GM21515 (cell line): ENCODE measurements around the gene DDX39B.
"Not testable (repeated sequence)": the region's sequence is repeated elsewhere in the genome, so short reads cannot be mapped to it uniquely, and the experiment has no call there.

Source experiments
- ATAC-seq: cut with Tn5 transposase; IDR thresholded peaks from one replicate; pipeline ENCODE4 v1.9.1; 2021; ENCODE audit not compliant: unreplicated experiment

The DDX39B gene

DNA sequence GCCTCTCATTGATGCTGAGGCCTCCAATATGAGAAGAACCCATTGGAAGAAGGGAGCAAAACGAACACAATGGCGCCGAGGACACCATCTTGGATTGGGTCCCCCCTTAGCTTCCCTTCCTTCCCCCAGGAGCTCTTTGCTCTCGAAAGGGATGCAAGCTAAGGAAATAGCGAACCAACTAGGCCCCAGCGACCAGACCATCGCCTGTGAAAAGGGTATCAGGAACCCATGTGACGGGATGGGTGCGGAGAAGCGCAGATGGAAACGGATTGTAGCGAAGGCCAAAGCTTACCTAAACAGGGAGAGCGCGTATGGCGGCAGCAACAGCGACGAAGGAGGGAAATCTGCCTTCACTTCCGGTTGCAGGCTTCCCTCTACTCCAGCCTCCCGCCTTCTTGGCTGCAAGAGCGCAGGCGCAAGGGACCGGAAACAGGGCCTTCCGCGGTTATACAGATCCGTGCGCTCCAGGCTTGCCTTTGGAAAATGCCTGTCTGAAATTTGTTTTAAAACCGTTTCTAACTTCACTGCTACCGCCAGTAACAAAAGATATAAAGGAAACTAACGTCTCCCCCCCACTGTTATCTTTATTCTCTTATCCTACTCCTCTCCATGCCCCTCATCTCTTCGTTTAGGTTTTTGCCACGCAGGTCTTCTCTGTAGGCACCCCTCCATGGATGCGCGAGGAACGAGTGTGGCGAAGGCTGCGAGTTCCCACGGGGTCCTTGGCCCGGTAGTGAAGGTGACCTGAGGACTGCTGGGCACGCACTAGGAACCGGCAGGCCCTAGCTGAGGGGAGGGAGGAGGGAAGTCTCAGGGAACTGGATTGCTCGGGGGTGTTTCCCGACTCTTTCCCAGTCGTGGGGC lies at the start of gene DDX39B:
TSS of gene DDX39B (minus strand) at position 346 of the 864 bp plus-strand sequence. CDS start 1,471 bp downstream, outside the sequence.
- ATAC-seq = peak; percentile 50

DNA sequence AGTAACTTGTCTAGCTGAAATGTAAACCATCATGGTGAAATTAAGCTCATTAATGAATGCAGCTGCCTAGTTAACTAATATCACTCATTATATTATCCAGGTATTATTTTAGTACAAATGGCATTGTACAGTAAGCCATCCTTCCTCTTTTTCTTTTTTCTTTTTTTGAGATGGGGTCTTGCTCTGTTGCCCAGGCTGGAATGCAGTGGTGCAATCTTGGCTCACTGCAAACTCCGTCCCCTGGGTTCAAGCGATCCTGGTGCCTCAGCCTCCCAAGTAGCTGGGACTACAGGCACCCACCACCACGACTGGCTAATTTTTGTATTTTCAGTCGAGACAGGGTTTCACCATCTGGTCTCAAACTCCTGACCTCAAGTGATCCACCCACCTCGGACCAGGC lies 48.9 kb upstream of the DDX39B start:
- ATAC-seq = not testable (repeated sequence)

DNA sequence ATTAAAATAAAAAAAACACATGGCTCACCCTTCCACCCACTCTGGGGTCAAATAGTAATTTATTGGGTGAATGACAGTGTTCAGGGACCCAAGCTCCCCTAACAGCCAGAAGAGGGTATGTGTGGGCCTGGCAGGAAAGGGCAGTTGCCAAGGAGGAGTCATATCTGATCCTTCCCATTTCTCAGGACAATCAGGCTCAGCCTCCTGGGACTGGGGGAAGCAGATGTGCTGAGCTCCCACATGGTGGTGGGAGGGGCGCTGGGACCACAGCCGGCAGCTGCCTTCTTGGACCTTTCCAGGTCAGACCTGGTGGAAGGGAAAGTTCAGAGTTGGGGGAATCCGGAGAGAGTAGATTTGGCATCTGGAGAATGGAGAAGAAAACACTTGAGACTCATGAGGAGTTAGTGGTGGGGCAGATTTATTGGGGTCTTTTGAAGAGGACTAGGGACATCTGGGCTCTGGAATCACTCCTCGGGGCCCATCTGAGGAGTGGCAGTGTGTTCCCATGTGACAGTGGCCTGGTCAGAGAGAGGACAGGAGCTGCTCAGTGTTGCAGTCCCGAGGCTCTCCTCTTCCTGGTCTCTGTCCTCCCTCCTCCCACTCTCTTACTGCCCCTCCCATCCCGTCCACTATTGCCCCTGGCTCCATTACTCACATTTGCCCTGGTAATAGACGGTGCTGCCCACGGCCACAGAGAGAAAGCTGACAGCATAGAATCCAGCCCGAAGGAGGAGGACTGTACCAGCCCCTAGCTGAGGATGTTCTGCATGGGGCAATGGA lies 47.3 kb upstream of the DDX39B start:
- ATAC-seq = no peak

DNA sequence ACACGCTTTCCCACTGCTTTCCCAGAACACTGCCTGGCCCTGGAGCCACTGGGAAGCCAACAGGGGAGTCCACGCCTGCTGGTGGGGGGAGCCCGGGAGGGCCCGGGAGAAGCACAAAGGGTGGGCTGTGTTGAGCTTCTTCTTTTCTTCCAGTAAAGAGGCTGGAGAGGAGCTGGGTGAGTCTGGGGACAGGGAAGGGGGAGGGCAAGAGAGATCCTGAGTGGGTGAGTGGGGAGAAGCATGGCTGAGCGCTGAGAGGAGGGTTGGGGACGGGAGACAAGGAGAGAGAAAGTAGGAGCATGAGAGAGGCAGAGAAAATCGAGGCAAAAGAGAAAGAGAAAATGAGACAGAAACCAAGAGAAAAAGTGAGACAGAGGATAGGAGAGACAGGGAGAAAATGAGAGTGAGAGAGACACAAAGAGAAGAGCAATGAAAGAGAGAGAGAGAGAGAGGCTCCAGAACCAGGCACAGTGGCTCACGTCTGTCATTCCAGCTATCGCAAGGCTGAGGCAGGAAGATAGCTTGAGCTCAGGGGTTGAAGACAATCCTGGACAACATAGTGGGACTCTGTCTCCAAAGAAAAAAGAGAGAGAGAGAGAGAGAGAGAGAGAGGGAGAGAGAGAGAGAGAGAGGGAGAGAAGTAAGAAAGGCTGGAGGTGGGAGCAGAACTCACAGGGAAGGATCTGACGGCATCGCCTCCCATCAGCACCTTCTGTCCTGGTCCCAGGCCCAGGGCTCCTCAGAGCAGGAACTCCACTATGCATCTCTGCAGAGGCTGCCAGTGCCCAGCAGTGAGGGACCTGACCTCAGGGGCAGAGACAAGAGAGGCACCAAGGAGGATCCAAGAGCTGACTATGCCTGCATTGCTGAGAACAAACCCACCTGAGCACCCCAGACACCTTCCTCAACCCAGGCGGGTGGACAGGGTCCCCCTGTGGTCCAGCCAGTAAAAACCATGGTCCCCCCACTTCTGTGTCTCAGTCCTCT lies 46.3 kb upstream of the DDX39B start:
- ATAC-seq = no peak

DNA sequence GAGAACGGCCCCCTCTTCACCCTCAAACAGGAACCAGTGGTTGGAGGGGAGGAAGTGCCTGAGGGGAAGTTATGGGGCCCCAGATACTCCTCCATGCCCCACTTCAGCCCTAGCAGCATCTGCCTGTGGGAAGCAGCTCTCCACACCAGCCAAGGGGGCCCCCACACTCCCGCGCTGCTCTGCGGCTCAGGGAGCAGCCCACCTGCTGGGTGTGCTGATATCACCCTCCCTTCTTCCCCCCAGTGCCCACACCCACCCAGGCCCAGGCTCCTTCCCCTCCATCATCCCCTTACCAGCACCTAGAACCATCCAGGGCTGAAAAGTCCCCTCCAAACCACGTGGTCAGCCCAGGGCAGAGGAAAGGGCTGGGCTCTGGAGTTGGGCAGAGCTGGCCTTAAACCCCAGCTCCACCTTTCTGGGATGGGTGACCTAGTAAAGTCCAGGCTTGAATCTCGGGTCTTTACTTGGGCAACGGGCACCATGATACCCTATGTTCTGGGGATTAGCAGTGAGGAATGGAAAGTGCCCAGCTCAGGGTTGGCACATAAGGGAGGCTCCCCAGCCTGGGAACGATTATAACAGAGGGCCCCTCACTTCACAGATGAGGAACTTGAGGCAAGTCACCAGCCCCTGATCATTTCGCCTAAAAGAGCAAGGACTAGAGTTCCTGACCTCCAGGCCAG lies 44.9 kb upstream of the DDX39B start:
- no peak for ATAC-seq

DNA sequence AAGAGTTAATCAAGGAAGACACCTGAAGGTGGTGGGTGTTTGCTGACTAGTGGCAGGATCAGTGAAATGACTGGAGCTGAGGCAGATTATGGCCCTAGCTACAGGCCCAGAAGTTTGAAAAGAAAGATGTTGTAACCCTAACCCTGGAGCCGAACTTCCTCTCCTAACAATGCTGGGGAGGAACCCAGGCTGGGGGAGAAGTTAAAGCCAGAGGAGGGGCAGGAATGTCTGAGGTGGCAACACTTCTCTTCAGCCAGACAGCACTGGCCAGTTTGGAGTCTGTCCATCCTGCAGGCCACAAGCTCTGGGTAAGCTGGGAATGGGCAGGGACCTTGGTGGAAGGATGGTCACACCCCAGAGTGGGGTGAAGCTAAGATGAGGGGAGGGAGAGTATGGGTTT lies 44.2 kb upstream of the DDX39B start, which contains the start of gene LST1:
TSS of gene LST1 (plus strand) at position 270 of the 400 bp plus-strand sequence. CDS start 1,023 bp downstream, outside the sequence.
- no peak for ATAC-seq

DNA sequence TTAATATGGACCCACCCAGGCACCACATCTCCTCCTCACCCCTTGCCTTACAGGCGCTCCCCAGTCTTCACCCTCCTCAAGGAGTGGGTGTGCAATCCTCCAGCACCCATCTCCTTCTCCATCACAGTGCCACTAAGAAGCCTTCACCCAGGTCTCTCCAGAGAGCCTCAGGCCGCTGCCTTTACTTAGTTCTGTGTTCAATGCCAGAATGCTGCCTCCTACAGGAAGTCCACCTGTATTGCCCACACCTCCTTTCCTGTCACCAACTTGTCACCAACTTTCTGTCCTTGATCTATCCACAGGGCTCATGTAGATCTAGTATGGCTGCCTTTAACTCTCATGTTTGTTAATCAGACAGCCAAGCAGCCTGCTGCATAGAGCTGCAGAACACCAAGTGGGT lies 43.7 kb upstream of the DDX39B start:
- no peak for ATAC-seq

DNA sequence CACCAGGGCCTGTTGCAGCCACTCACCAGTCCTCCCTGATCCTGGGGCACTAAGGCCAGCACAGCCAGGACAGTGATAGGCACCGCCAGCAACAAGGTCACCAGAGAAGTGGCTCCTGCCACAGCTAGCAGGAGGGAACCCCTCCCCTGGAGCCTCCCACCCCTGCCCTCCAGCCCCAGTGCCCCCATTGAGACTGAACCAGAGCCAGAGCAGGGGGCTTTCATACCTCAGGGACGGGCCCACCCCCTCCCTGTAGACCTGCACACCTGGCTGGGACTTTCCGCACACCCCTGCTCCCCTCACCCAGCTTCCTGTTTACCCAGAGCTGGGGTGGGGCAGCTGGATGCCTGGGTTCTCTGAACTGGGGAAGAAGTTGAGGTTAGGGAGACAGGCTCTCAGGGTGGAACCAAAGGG lies 40.4 kb upstream of the DDX39B start, which contains the start of gene LTB:
TSS of gene LTB (minus strand) at position 195 of the 414 bp plus-strand sequence. CDS start at position 188, 7 bp downstream.
- no peak for ATAC-seq

DNA sequence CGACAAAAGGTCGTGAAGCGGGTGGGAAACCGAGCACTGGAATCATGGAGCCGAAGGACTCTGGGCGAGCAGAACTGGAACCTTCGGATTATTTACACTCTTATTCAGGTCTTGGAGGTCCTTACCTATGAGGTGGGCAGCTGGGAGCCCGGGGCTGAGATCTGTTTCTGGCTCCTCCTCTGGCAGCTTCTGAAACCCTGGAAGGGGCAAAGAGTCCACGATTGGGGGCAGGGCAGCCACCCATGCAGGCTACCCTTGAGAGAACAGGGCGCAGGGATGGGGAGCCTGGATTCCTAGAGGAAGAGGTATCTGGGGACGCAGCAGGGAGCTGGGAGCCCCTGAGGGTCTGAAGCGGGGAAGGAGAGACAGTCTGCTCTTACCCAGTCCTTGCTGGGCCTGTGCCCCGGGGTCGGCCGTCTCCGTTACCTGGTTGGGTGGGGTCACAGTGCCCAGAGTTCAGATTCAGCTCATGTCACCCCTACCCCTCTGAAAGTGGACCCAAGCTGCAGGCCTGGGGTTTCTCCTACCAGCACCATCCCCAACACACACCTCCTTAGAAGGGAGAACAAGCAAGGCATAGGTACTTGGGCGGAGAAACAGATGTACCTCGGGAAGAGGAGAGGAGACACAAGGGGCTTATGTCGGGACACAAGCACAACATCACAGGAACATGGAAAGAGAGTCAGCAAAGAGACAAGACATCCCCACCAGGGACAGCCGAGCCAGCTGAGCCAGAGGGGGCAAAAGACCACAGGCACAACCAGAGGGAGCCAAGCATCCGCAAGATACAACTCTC lies 39.8 kb upstream of the DDX39B start:
- no peak for ATAC-seq

DNA sequence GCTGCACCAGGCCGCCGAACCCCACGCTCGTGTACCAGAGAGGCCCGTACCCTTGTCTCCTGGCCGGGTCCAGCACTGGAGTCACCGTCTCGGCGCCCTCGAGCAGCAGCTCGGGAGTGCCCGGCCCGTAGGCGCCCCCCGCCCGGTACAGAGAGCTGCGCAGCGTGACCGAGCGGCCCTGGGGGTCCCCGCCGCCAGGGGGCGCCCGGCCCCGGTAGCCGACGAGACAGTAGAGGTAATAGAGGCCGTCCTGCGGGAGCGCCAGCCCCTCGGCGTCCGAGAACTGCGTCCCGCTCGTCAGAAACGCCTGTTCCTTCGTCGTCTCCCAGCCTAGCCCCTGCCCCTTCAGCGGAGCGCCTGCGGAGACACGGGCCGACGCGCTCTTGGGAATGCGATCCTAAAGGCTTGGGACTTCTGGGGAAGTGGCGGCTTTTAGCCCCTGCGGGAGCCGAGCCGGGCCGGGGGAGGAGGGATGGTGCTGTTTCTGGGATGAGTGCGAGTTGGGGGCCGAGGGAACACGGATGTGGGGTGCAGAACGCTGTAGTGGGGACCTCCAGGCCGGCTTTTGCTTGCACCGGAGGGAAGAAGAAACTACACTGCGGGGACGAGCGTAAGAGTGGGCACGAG lies 39.1 kb upstream of the DDX39B start:
- ATAC-seq = peak; percentile 51

DNA sequence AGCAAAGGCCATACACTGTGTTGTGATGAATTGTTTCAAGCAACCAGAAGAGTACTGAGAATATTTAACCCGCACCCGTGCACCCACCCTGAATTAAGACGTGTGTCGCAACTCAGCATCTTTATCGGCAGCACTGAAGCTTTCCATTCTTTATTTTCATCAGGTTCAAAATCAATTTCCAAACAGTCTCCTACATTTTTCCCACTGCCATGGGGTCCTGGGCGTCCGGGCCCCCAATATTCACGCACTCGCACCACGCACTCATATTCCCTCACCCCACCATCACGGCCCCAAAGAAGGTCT lies 38.6 kb upstream of the DDX39B start:
- no peak for ATAC-seq

DNA sequence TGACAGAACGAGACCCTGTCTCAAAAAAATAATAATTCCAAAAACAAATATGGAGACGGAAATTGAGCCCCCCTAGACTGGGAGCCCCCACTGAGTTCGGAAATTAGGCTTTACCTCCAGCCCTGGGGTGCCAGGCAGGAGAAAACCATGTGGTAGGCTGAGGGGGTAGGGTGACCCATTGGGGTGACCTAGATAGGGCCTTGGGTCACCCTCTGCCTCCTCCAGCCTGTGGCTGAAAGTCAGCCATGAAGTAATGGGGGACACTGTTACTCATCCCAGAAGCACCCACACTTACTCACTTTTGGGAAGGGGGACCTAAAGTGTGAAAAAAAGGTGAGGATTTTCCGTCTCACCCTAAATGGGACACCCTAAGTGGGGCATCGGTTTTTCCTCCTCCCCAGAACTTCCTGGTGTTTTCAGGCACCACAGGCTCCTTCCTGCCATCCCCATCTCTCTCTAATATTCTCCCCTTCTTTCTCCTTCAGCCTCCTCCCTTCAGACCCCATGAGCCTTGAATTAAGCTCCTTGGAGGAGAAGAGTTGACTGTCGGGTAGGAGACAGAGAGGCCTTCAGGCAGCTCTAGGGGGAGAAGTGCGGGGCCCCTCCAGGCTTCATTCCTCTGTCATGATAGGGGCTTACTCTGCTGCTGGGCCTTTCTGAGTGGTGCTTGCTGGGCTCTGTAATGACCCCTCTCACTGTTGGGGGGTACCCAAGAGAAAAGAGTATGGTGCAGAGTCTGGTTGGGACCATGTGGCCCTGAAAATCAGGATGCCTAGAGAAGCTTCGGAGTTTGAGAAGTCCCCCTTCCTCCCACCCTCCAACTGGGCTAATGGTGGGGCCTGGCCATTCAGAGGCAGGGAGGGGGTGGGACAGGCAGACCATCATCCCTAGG lies 38.0 kb upstream of the DDX39B start:
- no peak for ATAC-seq

DNA sequence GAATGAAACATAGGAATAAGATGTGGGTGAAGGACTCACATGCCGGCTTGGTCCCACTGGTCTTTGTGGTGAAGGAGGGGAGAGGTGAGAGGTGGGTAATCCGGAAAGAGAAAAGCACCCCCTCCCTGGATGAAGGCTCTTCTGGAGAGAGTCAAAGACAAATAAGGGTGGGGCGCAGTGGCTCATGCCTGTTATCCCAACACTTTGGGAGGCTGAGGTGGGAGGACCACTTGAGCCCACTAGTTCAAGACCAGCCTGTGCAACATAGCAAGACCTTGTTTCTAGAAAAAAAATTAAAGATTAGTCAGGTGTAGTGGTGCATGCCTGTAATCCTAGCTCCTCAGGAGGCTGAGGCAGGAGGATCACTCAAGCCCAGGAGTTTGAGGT lies 37.3 kb upstream of the DDX39B start:
- ATAC-seq = no peak

DNA sequence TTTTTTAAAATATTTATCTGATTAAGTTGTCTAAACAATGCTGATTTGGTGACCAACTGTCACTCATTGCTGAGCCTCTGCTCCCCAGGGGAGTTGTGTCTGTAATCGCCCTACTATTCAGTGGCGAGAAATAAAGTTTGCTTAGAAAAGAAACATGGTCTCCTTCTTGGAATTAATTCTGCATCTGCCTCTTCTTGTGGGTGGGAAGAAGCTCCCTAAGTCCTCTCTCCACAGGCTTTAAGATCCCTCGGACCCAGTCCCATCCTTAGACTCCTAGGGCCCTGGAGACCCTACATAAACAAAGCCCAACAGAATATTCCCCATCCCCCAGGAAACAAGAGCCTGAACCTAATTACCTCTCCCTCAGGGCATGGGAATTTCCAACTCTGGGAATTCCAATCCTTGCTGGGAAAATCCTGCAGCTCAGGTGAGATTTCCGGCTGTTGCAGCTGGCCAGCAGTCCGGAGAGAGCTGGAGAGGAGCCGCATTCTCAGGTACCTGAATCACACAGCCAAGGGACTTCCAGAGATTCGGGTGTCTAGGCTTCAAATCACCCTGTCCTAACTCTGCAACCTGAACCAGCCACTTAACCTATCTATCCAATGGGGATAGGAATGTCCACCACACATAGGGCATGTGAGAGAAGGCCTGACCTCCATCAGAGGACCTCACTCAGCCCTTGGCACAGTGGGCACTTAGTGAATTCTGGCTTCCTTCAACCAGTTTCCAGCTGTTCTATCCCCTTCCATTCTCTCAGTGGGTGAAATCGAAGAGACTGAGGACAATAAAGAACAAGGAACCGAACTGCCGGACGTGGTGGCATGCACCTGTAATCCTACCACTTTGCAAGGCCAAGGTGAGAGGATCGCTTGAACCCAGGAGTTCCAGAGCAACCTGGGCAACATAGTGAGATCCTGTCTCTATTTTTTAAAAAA lies 36.6 kb upstream of the DDX39B start:
- no peak for ATAC-seq

DNA sequence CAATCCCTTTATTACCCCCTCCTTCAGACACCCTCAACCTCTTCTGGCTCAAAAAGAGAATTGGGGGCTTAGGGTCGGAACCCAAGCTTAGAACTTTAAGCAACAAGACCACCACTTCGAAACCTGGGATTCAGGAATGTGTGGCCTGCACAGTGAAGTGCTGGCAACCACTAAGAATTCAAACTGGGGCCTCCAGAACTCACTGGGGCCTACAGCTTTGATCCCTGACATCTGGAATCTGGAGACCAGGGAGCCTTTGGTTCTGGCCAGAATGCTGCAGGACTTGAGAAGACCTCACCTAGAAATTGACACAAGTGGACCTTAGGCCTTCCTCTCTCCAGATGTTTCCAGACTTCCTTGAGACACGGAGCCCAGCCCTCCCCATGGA lies 35.8 kb upstream of the DDX39B start:
- no peak for ATAC-seq

DNA sequence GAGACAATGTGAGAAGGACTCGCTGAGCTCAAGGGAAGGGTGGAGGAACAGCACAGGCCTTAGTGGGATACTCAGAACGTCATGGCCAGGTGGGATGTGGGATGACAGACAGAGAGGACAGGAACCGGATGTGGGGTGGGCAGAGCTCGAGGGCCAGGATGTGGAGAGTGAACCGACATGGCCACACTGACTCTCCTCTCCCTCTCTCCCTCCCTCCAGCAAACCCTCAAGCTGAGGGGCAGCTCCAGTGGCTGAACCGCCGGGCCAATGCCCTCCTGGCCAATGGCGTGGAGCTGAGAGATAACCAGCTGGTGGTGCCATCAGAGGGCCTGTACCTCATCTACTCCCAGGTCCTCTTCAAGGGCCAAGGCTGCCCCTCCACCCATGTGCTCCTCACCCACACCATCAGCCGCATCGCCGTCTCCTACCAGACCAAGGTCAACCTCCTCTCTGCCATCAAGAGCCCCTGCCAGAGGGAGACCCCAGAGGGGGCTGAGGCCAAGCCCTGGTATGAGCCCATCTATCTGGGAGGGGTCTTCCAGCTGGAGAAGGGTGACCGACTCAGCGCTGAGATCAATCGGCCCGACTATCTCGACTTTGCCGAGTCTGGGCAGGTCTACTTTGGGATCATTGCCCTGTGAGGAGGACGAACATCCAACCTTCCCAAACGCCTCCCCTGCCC lies 35.2 kb upstream of the DDX39B start:
- ATAC-seq = no peak
